DND-41 (cell line): ENCODE data around the gene OR10A5.

Experiments used
- ATAC-seq: fragments of 200-7000 bp; cut with Tn5 transposase; 3 replicates; pipeline ENCODE4 v1.9.1; 2021; ENCODE audit warnings: low read depth; ENCODE audit not compliant: insufficient read depth
- DNase-seq: peaks from one replicate; pipeline ENCODE4 v3.0.0-alpha.2; 2020
- H2AFZ ChIP-seq: 2 replicates; pipeline ENCODE4 v1.6.0; 2012; ENCODE audit warnings: low read depth, low read length
- H3K27ac ChIP-seq: 2 replicates; pipeline ENCODE4 v1.5.1; 2012; ENCODE audit warnings: low read length, inconsistent platforms
- H3K27me3 ChIP-seq: fragments of 200-600 bp; sonication (generic); 2 replicates; pipeline ENCODE4 v1.6.0; 2012; ENCODE audit warnings: low read length, mild to moderate bottlenecking, inconsistent platforms; ENCODE audit not compliant: insufficient read depth, poor library complexity
- H3K36me3 ChIP-seq: 2 replicates; pipeline ENCODE4 v1.5.1; 2012; ENCODE audit warnings: low read length, inconsistent platforms; ENCODE audit not compliant: insufficient read depth
- H3K4me1 ChIP-seq: 2 replicates; pipeline ENCODE4 v1.5.1; 2012; ENCODE audit warnings: mild to moderate bottlenecking, low read length; ENCODE audit not compliant: insufficient read depth
- H3K4me2 ChIP-seq: 2 replicates; pipeline ENCODE4 v1.6.0; 2012; ENCODE audit warnings: mild to moderate bottlenecking, moderate library complexity, low read length, inconsistent platforms; ENCODE audit not compliant: insufficient read depth
- H3K4me3 ChIP-seq, 2 experiments: fragments of 200-600 bp in 1 of 2; shearing (Covaris generic) in 1 of 2; 2 replicates each; pipeline ENCODE4 v1.5.1; 2012 to 2016; ENCODE audit warnings: inconsistent platforms in 2 of 2, low read length in 2 of 2, mild to moderate bottlenecking in 2 of 2, low read depth in 1 of 2, moderate library complexity in 1 of 2
- H3K79me2 ChIP-seq: 2 replicates; pipeline ENCODE4 v1.6.0; 2012; ENCODE audit warnings: low read length, inconsistent platforms; ENCODE audit not compliant: insufficient read depth
- H3K9ac ChIP-seq: 2 replicates; pipeline ENCODE4 v1.6.0; 2012; ENCODE audit warnings: low read depth, mild to moderate bottlenecking, inconsistent platforms, low read length, moderate library complexity
- H3K9me3 ChIP-seq: 2 replicates; pipeline ENCODE4 v1.5.1; 2012; ENCODE audit warnings: low read length, moderate library complexity, mild to moderate bottlenecking, inconsistent platforms; ENCODE audit not compliant: insufficient read depth, severe bottlenecking
- H4K20me1 ChIP-seq: 2 replicates; pipeline ENCODE4 v1.6.0; 2012; ENCODE audit warnings: low read length; ENCODE audit not compliant: insufficient read depth
- CTCF ChIP-seq: IDR thresholded peaks from 2 replicates; pipeline ENCODE4 v1.5.1; 2012; ENCODE audit warnings: borderline replicate concordance, low read length, moderate library complexity, mild to moderate bottlenecking; ENCODE audit not compliant: poor library complexity, severe bottlenecking; ENCODE audit errors: extremely low read depth
- EZH2 ChIP-seq: IDR thresholded peaks from 3 replicates; pipeline ENCODE4 v1.6.1; 2012; ENCODE audit warnings: borderline replicate concordance, low read depth, mild to moderate bottlenecking, moderate library complexity, low read length, inconsistent platforms; ENCODE audit not compliant: severe bottlenecking

Gene OR10A5

GRCh38 chr11:6888830-6889229 is 43.3 kb downstream of the OR10A5 start:
- ATAC-seq (no peak), DNase-seq (no peak)
- Histone ChIP-seq H3K36me3 (no peaks in the 10 kb centered on the region), H3K27ac (no peak overlapping the region), H3K4me3 (no peak overlapping the region), H2AFZ (no peak overlapping the region), H3K9me3 (no peaks in the 10 kb centered on the region), H3K27me3 (no peaks in the 10 kb centered on the region), H3K4me1 (no peaks in the 10 kb centered on the region), H3K4me2 (no peak overlapping the region), H3K9ac (no peak overlapping the region), H4K20me1 (no peaks in the 10 kb centered on the region), H3K79me2 (no peaks in the 10 kb centered on the region)
- no peak for TF ChIP-seq EZH2
- no peak for TF ChIP-seq CTCF

GRCh38 chr11:6889835-6890234 is 44.4 kb downstream of the OR10A5 start:
- no peaks in the 10 kb centered on the region for H4K20me1 ChIP-seq
- ATAC-seq (no peak), DNase-seq (no peak)
- no peaks in the 10 kb centered on the region for H3K9me3 ChIP-seq
- H3K36me3 ChIP-seq = no peaks in the 10 kb centered on the region
- H3K27me3 ChIP-seq = no peaks in the 10 kb centered on the region
- H3K79me2 ChIP-seq = no peaks in the 10 kb centered on the region
- no peak overlapping the region for H3K4me2 ChIP-seq
- TF ChIP-seq EZH2 (no peak), CTCF (no peak)
- H2AFZ ChIP-seq = no peak overlapping the region
- no peak overlapping the region for H3K4me3 ChIP-seq
- H3K9ac ChIP-seq = no peak overlapping the region
- H3K4me1 ChIP-seq = no peaks in the 10 kb centered on the region
- no peak overlapping the region for H3K27ac ChIP-seq

- Histone ChIP-seq H3K4me2 (no peak within 1 kb of the TSS), H4K20me1 (no peaks in the 10 kb centered on the region), H2AFZ (no peak within 1 kb of the TSS), H3K4me3 (no peak within 1 kb of the TSS), H3K27ac (no peak within 1 kb of the TSS), H3K79me2 (no peaks in the 10 kb centered on the region), H3K9ac (no peak within 1 kb of the TSS), H3K36me3 (no peaks in the 10 kb centered on the region), H3K9me3 (no peaks in the 10 kb centered on the region), H3K4me1 (no peaks in the 10 kb centered on the region), H3K27me3 (no peaks in the 10 kb centered on the region)
- DNase-seq (no peak), ATAC-seq (no peak)
- TF ChIP-seq EZH2 (no peak), CTCF (no peak)
Observed at GRCh38 chr11:6892400-6892799, 46.9 kb downstream of the OR10A5 start, which contains the start of gene OR2D2. Gene OR2D2 (minus strand): TSS chr11:6892500. CDS start chr11:6892500, 0 bp downstream.

- no peaks in the 10 kb centered on the region for H4K20me1 ChIP-seq
- DNase-seq (no peak), ATAC-seq (no peak)
- no peak overlapping the region for H3K4me2 ChIP-seq
- no peak overlapping the region for H3K27ac ChIP-seq
- H3K9ac ChIP-seq = no peak overlapping the region
- H3K36me3 ChIP-seq = no peaks in the 10 kb centered on the region
- H3K79me2 ChIP-seq = no peaks in the 10 kb centered on the region
- no peak for TF ChIP-seq CTCF
- TF ChIP-seq EZH2 = no peak
- no peaks in the 10 kb centered on the region for H3K4me1 ChIP-seq
- H3K9me3 ChIP-seq = no peaks in the 10 kb centered on the region
- H3K27me3 ChIP-seq = no peaks in the 10 kb centered on the region
- H3K4me3 ChIP-seq = no peak overlapping the region
- no peak overlapping the region for H2AFZ ChIP-seq
Observed at GRCh38 chr11:6894097-6894496, 48.6 kb downstream of the OR10A5 start.
